RWPE2 (cell line): Measurements from ENCODE around the gene KDSR.
A peak's percentile ranks its signal among the peaks of the same experiment; 100 is the strongest.

Experiments
- ATAC-seq: fragments of 200-7000 bp; cut with Tn5 transposase; 3 replicates; pipeline ENCODE4 v1.9.1; 2021; ENCODE audit warnings: low read depth
- DNase-seq: peaks from one replicate; pipeline ENCODE4 v3.0.0-alpha.2; 2020; ENCODE audit warnings: low spot score
- H3K27ac ChIP-seq: fragments of 450-650 bp; 2 replicates; pipeline ENCODE4 v1.5.1; 2017; ENCODE audit warnings: mild to moderate bottlenecking; ENCODE audit not compliant: poor library complexity, severe bottlenecking
- H3K27me3 ChIP-seq: fragments of 250-450 bp; sonication (Bioruptor Pico); 2 replicates; pipeline ENCODE4 v1.5.1; 2021; ENCODE audit warnings: mild to moderate bottlenecking, moderate library complexity; ENCODE audit not compliant: insufficient read depth, poor library complexity, severe bottlenecking
- H3K36me3 ChIP-seq: fragments of 250-450 bp; sonication (Bioruptor Pico); 2 replicates; pipeline ENCODE4 v1.5.1; 2020; ENCODE audit warnings: low read depth, mild to moderate bottlenecking, moderate library complexity
- H3K4me1 ChIP-seq: fragments of 250-450 bp; sonication (Bioruptor Pico); 2 replicates; pipeline ENCODE4 v1.5.1; 2021; ENCODE audit warnings: mild to moderate bottlenecking, moderate library complexity; ENCODE audit not compliant: insufficient read depth, poor library complexity, severe bottlenecking
- H3K4me3 ChIP-seq: fragments of 250-450 bp; sonication (Bioruptor Pico); 2 replicates; pipeline ENCODE4 v1.5.1; 2021; ENCODE audit warnings: mild to moderate bottlenecking, moderate library complexity; ENCODE audit not compliant: severe bottlenecking
- H3K9me3 ChIP-seq: fragments of 250-450 bp; sonication (Bioruptor Pico); 2 replicates; pipeline ENCODE4 v1.5.1; 2021; ENCODE audit warnings: mild to moderate bottlenecking, moderate library complexity; ENCODE audit not compliant: severe bottlenecking
- TF ChIP-seq, protein P1 (sequence below): fragments of 450-650 bp; IDR thresholded peaks from one replicate; pipeline ENCODE4 v1.5.1; 2017; ENCODE audit warnings: mild to moderate bottlenecking, moderate library complexity; ENCODE audit not compliant: poor library complexity, severe bottlenecking

KDSR gene

DNA sequence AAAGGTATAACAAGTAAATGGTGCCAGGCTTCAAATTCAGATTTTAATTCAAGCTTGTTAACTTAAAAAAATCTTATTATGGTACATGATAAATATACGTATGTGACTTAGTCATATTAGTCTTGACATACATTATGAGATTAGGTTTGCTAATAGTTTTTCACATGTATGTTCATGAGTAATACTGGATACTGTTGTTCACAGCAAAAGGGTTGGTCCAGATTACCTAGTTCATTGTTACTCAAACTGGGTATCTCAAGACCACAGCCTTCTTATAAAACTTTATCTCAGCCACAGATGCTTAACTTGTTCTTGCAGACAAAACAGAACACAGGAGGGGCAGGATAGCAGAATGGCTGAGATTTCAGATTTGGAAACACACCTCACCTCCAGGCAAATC, 28.5 kb upstream of the KDSR start:
- Histone ChIP-seq H3K27ac (no peak overlapping the region), H3K36me3 (peaks cover 85% of the 10 kb centered on the region), H3K4me1 (no peaks in the 10 kb centered on the region), H3K9me3 (no peaks in the 10 kb centered on the region), H3K27me3 (no peaks in the 10 kb centered on the region), H3K4me3 (no peak overlapping the region)
- no peak for ATAC-seq
- TF ChIP-seq, protein P1, sequence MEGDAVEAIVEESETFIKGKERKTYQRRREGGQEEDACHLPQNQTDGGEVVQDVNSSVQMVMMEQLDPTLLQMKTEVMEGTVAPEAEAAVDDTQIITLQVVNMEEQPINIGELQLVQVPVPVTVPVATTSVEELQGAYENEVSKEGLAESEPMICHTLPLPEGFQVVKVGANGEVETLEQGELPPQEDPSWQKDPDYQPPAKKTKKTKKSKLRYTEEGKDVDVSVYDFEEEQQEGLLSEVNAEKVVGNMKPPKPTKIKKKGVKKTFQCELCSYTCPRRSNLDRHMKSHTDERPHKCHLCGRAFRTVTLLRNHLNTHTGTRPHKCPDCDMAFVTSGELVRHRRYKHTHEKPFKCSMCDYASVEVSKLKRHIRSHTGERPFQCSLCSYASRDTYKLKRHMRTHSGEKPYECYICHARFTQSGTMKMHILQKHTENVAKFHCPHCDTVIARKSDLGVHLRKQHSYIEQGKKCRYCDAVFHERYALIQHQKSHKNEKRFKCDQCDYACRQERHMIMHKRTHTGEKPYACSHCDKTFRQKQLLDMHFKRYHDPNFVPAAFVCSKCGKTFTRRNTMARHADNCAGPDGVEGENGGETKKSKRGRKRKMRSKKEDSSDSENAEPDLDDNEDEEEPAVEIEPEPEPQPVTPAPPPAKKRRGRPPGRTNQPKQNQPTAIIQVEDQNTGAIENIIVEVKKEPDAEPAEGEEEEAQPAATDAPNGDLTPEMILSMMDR = no peak
- no peak for DNase-seq

DNA sequence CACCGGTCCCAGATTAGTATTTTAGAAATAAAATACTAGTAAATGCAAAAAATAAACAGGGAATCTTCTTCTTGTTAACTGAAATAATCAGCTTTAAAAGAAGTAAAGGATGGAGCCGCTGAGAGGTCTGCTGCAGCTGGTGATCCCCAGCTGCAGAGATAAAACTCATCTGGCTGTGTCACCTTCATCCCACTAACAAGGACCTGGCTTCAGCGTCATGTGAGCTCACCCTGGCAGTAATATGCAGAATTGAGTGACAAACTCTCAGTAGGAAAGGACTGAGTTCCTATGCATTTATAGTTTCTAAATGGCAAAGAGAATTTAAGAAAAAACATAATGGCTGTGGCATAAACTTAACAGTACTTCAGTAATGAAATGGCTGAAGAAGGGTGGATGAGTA, 27.9 kb upstream of the KDSR start:
- no peak for DNase-seq
- no peak for ATAC-seq
- H3K36me3 ChIP-seq = peaks cover 85% of the 10 kb centered on the region
- H3K27me3 ChIP-seq = no peaks in the 10 kb centered on the region
- TF ChIP-seq, protein P1 = no peak
- no peaks in the 10 kb centered on the region for H3K9me3 ChIP-seq
- no peak overlapping the region for H3K4me3 ChIP-seq
- H3K27ac ChIP-seq = no peak overlapping the region
- no peaks in the 10 kb centered on the region for H3K4me1 ChIP-seq

DNA sequence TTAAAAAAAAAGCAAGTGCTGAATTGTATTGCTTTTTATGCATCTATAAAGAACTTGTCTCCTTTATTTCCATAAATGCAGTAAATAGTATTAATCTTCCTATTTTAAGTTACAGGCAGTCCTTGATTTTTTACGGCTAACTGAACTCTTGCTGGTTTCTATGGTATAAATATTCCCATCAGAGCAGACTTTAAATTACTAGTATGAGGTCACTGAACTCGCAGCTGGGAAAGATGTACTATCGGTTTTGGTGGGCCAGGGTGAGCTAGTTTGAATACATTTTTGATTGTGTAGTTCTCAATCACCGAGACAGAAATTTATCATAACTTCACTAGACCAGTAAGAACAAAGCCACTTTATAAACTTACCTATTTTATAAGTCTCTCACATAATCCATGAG, 20.9 kb upstream of the KDSR start:
- Histone ChIP-seq H3K27me3 (no peaks in the 10 kb centered on the region), H3K9me3 (no peaks in the 10 kb centered on the region), H3K4me3 (no peak overlapping the region), H3K36me3 (peaks cover 32% of the 10 kb centered on the region), H3K27ac (no peak overlapping the region), H3K4me1 (no peaks in the 10 kb centered on the region)
- ATAC-seq = no peak
- TF ChIP-seq, protein P1 = no peak
- DNase-seq = no peak

DNA sequence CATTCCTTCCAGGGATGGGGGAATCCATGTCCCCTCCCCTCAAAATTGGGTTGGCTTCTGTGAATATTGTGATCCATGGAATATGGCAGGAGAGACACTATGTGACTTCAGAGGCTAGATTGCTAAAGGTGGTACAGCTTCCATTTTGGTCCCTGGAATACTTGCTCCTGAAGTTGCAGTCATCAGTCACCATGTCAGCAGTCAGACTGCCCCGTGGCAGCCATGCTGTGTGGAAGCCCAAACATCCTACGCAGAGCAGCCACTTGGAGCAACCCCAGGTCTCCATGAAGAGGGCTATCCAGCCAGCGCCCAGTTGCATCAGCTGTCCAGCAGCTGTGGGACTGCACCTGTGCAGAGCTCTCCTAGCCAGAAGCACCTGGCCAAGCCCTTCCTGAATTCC, 15.8 kb upstream of the KDSR start:
- Histone ChIP-seq H3K4me3 (no peak overlapping the region), H3K27me3 (no peaks in the 10 kb centered on the region), H3K4me1 (peaks cover 10% of the 10 kb centered on the region), H3K9me3 (no peaks in the 10 kb centered on the region), H3K27ac (no peak overlapping the region), H3K36me3 (no peaks in the 10 kb centered on the region)
- DNase-seq (no peak), ATAC-seq (peak; percentile 14; the same call in 1 of the 3 replicates)
- TF ChIP-seq, protein P1 = no peak

DNA sequence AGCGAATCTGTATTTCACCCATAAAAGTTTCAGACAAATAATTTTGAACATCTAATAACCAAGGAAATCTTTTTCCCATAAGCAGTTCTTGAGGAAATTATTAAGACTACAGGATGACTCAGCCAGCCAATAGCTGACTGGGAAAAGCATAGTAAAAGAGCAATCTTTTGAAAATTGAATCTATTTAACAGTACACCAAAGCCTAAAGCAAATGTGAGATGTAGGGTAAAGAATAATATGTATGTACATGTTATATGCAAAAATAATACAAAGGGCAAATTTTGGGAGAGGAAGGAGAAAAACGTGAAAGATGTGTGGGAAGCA, 12.6 kb upstream of the KDSR start:
- Histone ChIP-seq H3K27me3 (no peaks in the 10 kb centered on the region), H3K27ac (no peak overlapping the region), H3K9me3 (no peaks in the 10 kb centered on the region), H3K4me3 (no peak overlapping the region), H3K4me1 (peaks cover 10% of the 10 kb centered on the region), H3K36me3 (no peaks in the 10 kb centered on the region)
- ATAC-seq = no peak
- DNase-seq = no peak
- TF ChIP-seq, protein P1 = no peak
